ENCODE data around the gene MAGI1. TPM values are rescaled to one million over a fixed set of nuclear protein-coding genes. Genes with fewer than 3 reads are reported as not detected.

Gene MAGI1
- total RNA-seq, 1 donor from 2014 or later: 37.5 TPM

DNA sequence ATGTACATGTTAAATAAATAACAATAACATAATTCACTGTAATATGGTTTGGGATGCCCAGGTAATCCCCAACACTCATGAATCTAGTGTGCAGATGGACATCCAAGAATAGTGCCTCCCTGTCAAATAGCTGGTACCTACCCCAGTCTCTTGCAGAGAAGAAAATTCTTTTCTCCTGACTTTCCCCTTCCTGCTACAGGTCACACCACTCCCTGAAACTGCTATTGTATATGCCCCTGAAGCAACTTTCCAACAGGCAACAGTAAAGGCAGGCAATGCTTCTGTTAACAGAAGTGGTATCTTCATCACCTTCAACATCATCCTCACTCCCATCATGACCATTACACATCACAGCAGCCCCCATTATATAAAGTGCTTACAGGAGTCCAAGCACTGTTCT is 431.6 kb downstream of the MAGI1 start:
- DNase-seq: no peak
- no peak for ATAC-seq
- intact Hi-C loops (cut with micrococcal nuclease): no loop called here

DNA sequence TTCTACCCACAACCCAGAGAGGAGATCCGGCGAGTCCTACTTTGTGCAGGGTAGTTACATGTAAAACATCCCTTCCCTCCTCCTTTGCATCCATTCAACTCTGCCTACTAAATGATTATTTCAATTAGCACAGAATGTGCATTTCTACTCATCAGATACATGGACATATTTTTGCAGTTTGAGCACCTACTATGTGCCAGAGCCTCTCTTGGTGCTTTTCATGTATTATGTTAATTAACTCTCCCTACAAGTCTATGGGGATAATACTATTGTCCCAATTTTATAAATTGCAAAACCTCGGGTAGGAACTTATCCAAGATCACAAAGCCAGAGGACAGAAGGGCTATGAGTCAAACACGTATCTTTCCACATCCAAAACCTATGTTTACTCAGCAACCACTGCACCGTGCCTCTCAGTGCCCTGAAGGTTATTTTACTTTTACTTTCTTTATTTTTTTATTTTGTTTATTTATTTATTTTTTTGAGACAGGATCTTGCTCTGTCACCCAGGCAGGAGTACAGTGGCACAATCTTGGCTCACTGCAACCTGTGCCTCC is 432.8 kb downstream of the MAGI1 start:
- DNase-seq (no peak), ATAC-seq (no peak)
- intact Hi-C loops (cut with micrococcal nuclease): no loop called here

GRCh38 chr3:65604863-65605526 is 433.7 kb downstream of the MAGI1 start:
- ATAC-seq (no peak), DNase-seq (no peak)
- intact Hi-C loops (cut with micrococcal nuclease): no loop called here

GRCh38 chr3:65603631-65604030 is 435.1 kb downstream of the MAGI1 start:
- intact Hi-C loops (cut with micrococcal nuclease): no loop called here
- DNase-seq (no peak), ATAC-seq (no peak)

DNA sequence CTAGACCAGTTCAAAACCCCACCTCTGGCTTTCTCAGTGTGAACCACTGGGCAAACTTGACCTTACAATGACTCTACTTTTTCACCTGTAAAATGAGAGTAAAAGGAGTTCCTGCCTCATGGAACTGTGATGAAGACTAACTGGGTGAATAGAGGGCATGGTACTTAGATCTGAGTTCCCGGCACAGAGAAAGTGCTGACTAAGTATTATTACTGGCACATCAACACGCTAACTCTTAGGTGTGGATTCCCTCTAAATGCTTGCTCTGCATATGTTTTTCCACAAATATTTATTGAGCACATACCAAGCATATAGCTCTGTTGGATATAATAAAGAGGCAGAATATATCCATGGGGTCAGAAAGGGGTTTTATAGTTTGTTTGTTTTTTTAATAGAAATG is 437.8 kb downstream of the MAGI1 start:
- intact Hi-C loops (cut with micrococcal nuclease): no loop called here
- no peak for ATAC-seq
- DNase-seq: no peak

DNA sequence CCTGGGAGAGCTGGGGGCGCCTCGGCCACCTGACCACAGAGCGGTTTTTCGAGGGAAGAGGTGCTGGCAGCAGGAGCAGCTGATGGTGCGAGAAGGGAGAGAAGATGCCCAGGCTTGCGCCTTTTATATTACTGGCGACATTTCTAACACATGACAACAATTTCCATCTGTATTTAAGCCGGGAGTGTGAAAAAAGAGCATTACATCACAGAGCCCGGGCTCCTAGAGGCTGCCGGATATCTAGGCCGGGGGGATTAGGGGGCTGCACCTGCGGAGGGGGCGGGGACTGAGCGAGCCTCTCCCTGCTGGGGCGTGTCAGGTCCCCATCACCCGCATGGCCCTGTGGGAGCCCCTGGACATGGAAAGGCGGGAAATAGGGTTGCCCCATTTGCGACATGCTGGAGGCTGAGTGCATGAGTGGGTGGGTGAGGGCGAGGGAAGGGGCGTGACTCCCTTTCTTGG is 440.7 kb downstream of the MAGI1 start:
- intact Hi-C loops (cut with micrococcal nuclease): no loop called here
- peak; percentile 38 for ATAC-seq
- DNase-seq: no peak

DNA sequence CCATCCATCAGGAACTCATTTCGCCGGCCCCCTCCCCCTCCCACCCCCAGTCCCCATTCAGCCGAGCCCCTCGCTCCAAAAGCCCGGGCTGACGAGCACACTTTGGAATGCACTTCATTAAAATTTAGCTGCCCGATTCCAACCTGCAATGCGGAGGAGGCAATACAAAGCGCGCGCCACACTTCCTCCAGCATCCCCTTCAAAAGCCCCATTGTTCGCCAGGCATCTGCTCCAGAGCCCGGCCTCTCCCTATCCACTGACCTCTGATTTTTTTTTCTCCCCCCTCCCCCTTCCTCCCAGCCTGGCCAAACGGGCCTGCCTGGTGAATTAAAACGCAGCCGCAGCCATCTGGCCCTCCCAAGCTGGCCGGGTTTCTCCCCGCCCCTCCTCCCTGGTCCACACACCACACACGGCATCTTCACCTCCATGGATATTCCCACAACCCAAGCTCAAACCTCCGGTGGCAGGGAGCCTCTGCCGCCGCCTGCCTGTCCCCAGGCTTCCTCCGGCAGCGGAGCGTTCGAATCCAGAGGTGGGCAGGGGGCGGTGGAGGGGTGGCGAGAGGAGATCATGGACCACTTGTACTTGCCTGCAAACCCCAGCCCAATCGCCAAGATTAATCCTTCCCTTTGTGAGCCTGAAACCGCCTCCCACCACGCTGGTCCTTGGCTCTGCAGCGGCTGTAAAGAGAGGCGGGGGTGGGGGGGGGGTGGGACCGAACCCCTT is 441.3 kb downstream of the MAGI1 start:
- intact Hi-C loops (cut with micrococcal nuclease): no loop called here
- ATAC-seq (peak; percentile 72), DNase-seq (peak; percentile 38)

GRCh38 chr3:65596571-65597225 is 442.0 kb downstream of the MAGI1 start:
- intact Hi-C loops (cut with micrococcal nuclease): no loop called here
- DNase-seq (no peak), ATAC-seq (peak; percentile 32)

DNA sequence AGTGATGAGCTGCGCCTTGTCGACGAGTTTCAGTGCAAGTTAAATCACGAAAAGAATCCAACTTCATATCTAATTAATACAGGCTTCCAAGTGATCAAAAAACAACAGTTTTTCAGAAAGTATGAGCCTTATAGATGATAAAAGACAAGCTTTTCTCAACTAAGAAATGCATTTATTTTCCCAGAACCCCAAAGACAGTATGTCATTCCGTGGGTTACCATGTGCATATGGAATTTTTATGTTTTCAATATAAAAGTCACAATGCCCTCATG is 442.8 kb downstream of the MAGI1 start:
- no peak for DNase-seq
- intact Hi-C loops (cut with micrococcal nuclease): no loop called here
- ATAC-seq: no peak

- no peak for DNase-seq
- intact Hi-C loops (cut with micrococcal nuclease): no loop called here
- ATAC-seq: no peak
These were observed 443.3 kb downstream of the MAGI1 start for GRCh38 chr3:65595222-65596028.

GRCh38 chr3:65593780-65594752 is 444.7 kb downstream of the MAGI1 start:
- intact Hi-C loops (cut with micrococcal nuclease): no loop called here
- ATAC-seq (no peak), DNase-seq (no peak)

GRCh38 chr3:65591313-65591712 is 447.4 kb downstream of the MAGI1 start:
- intact Hi-C loops (cut with micrococcal nuclease): no loop called here
- DNase-seq (no peak), ATAC-seq (no peak)

DNA sequence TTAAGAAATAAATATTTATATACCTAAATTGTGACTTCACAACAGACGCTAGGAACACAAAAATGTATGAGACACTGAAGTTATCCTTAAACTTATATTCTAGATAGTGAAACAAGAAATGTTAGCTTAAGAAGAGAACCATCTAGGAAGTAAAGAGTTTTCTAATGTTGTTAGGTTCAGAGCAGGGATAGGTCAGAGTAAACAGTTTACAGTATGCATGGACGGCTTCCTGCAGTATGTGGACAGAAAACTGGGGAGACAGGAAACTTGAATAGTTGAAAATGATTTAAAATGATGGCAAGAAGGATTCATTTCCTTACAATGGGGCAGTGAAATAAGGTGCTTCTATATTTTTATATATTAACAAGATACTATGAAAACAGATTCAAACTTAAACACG is 449.8 kb downstream of the MAGI1 start:
- intact Hi-C loops (cut with micrococcal nuclease): no loop called here
- ATAC-seq (no peak), DNase-seq (no peak)

GRCh38 chr3:65587650-65588439 is 450.9 kb downstream of the MAGI1 start:
- intact Hi-C loops (cut with micrococcal nuclease): no loop called here
- ATAC-seq: no peak
- DNase-seq: no peak

DNA sequence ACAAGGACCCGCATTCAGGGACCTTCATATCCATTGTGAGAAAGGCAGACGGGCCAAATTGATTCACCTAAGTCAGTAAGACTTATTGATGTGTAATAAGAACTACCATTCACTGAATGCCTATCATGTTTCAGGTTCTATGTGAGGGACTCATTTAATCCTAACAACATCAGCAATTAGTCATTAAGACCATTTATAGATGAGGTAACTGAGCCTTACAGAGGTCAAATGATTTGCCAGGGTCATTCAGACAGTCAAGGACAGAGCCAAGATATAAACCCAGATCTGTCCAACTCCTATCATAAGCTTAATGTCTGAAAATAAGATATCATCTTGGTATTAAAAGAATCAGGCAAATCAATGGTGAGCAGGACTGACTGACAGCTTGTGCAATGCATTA is 453.8 kb downstream of the MAGI1 start:
- no peak for ATAC-seq
- intact Hi-C loops (cut with micrococcal nuclease): no loop called here
- DNase-seq: no peak

GRCh38 chr3:65584002-65584401 is 454.7 kb downstream of the MAGI1 start:
- ATAC-seq: no peak
- intact Hi-C loops (cut with micrococcal nuclease): no loop called here
- no peak for DNase-seq

DNA sequence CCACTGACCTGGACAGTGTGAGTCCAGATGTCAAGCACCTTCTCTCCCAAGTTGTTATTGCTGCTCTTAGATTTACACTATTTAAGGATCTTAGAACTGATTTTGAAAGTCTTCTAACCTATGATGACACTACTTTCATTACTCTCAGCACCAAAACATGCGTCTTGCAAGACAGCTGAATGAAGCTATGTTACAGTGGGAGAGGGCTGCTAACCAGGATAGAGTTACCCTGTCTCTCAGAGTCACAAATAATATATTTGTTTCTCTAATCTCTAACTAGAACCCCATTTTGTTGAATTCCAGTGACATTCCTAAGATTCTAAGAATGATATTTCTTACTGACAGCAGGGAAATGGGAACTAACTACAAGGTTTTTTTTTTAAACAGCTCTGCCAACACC is 455.5 kb downstream of the MAGI1 start:
- DNase-seq: no peak
- intact Hi-C loops (cut with micrococcal nuclease): no loop called here
- ATAC-seq: no peak

All from left ventricle myocardium superior (tissue), 1 donor.